Testis (tissue), 3 donors: ENCODE results near the gene LMNTD2. TPM values are rescaled to one million over a fixed set of nuclear protein-coding genes. Genes with fewer than 3 reads are reported as not detected.

ENCODE experiments used
- DNase-seq: peaks from one replicate; pipeline ENCODE4 v3.0.0-alpha.2; 2019
- H3K27ac ChIP-seq, 2 donors: fragments of 200-600 bp; sonication (generic); one replicate each; pipeline ENCODE4 v1.5.1; 2019
- H3K27me3 ChIP-seq: fragments of 200-600 bp; sonication (generic); one replicate; pipeline ENCODE4 v1.5.1; 2019
- H3K36me3 ChIP-seq: fragments of 200-600 bp; sonication (generic); one replicate; pipeline ENCODE4 v1.5.1; 2017; ENCODE audit warnings: low read depth; ENCODE audit errors: missing control alignments
- H3K4me1 ChIP-seq: fragments of 200-600 bp; sonication (generic); one replicate; pipeline ENCODE4 v1.5.1; 2019
- H3K4me3 ChIP-seq, 2 donors: fragments of 200-600 bp; sonication (generic); one replicate each; pipeline ENCODE4 v1.5.1; 2017 to 2019
- H3K9me3 ChIP-seq: fragments of 200-600 bp; sonication (generic); one replicate; pipeline ENCODE4 v1.5.1; 2017
- POLR2A ChIP-seq: fragments of 450-650 bp; IDR thresholded peaks from one replicate; pipeline ENCODE4 v1.6.1; 2017; ENCODE audit warnings: antibody characterized with exemption, mild to moderate bottlenecking, moderate library complexity
- WGBS, 2 donors: methylation state at CpG; one replicate each; pipeline ENCODE4 v1.1.5; 2018; 5-methylcytosine and 5-hydroxymethylcytosine counted together
- intact Hi-C: fragments of 100-400 bp; cut with DNase I; formaldehyde crosslinking; loops from one replicate; pipeline ENCODE4 v1.15.1; 2023; ENCODE audit warnings: low total_unique reads
- polyA plus RNA-seq: library from polyadenylated mRNA; stranded (reverse); fragments of 350-450 nt; fragmentation: Illumina TruSeq; extraction: RNeasy Lipid Tissue Mini Kit (QIAGEN cat#74804); gene quantifications from one replicate; pipeline ENCODE4 v1.2.3, GENCODE V29; 2014; ENCODE audit warnings: low read depth, low replicate concordance; ENCODE audit not compliant: insufficient read depth
- total RNA-seq, 2 donors: library from RNA; depleted of rRNA; stranded (reverse); fragments of >200 nt; gene quantifications; one replicate each; pipeline ENCODE4 v1.2.3, GENCODE V29; 2016
- TF ChIP-seq, protein P1 (sequence below), 3 experiments: fragments of 450-650 bp in 2 of 3; fragments of 200-600 bp in 1 of 3; sonication (generic) in 1 of 3; IDR thresholded peaks; one replicate each; pipeline ENCODE4 v1.5.1; 2016 to 2019; ENCODE audit warnings: antibody characterized with exemption in 3 of 3, mild to moderate bottlenecking in 2 of 3, moderate library complexity in 1 of 3

The LMNTD2 gene
- total and polyA plus RNA-seq, 3 donors from 2014 or later: 26.1 to 59.9 (median 29.2) TPM

DNA sequence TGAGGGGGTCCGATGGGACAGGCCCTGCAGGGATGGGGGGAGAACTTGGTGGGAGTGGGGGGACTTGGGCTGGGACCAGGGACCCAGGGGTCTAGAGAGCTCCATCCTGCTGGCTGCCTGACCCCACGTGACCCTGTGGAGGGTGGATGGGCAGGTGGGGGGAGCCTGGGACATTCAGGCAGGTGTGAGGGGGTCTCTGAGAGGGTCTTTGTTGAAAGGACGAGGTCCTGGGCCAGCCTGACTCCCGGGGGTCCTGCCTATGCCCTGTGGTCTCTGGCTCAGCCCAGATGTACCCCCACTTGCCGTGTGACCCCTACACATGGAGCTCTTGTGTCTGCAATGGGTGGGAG, 15.7 kb downstream of the LMNTD2 start:
- no peaks in the 10 kb centered on the region for H3K36me3 ChIP-seq
- no peaks in the 10 kb centered on the region for H3K9me3 ChIP-seq
- no peaks in the 10 kb centered on the region for H3K4me1 ChIP-seq
- no peak overlapping the region for H3K4me3 ChIP-seq
- H3K27ac ChIP-seq: no peak overlapping the region
- DNase-seq: no peak
- intact Hi-C loops: no loop called here
- H3K27me3 ChIP-seq: no peaks in the 10 kb centered on the region
- 90 to 94% methylated on average over 2 to 5 of the region's 5 CpGs for WGBS, 2 donors
- TF ChIP-seq POLR2A: no peak
- TF ChIP-seq, protein P1, sequence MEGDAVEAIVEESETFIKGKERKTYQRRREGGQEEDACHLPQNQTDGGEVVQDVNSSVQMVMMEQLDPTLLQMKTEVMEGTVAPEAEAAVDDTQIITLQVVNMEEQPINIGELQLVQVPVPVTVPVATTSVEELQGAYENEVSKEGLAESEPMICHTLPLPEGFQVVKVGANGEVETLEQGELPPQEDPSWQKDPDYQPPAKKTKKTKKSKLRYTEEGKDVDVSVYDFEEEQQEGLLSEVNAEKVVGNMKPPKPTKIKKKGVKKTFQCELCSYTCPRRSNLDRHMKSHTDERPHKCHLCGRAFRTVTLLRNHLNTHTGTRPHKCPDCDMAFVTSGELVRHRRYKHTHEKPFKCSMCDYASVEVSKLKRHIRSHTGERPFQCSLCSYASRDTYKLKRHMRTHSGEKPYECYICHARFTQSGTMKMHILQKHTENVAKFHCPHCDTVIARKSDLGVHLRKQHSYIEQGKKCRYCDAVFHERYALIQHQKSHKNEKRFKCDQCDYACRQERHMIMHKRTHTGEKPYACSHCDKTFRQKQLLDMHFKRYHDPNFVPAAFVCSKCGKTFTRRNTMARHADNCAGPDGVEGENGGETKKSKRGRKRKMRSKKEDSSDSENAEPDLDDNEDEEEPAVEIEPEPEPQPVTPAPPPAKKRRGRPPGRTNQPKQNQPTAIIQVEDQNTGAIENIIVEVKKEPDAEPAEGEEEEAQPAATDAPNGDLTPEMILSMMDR (IDR thresholded peaks at IDR 0.05): no peak

DNA sequence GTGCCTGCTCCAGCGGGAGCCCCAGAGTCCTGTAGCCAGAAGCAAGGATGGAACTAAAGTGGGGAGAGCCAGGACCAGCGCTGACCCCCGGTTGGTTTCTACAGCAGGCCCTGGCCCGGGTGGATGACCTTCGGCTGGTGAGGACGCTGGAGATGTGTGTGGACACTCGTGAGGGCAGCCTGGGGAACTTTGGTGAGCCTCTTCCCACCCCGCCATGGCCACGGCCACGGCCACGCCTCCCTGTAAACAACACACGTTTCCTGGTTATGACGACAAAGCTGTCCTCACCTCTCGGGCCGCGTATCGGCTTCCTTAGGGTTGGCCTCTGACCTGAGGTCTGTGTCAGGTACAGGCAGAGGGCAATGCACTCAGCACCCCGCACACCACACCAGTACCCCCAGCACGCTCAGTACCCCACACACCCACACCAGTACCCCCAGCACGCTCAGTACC, 19.1 kb downstream of the LMNTD2 start:
- no peak overlapping the region for H3K4me3 ChIP-seq
- no peaks in the 10 kb centered on the region for H3K36me3 ChIP-seq
- H3K27ac ChIP-seq: no peak overlapping the region
- no peak for DNase-seq
- peaks cover 12% of the 10 kb centered on the region for H3K4me1 ChIP-seq
- H3K27me3 ChIP-seq: no peaks in the 10 kb centered on the region
- TF ChIP-seq, protein P1 (IDR thresholded peaks at IDR 0.05): no peak
- no peak for TF ChIP-seq POLR2A
- H3K9me3 ChIP-seq: no peaks in the 10 kb centered on the region
- intact Hi-C loops: no loop called here
- WGBS, 2 donors: 91 to 96% methylated on average over 14 to 20 of the region's 20 CpGs

DNA sequence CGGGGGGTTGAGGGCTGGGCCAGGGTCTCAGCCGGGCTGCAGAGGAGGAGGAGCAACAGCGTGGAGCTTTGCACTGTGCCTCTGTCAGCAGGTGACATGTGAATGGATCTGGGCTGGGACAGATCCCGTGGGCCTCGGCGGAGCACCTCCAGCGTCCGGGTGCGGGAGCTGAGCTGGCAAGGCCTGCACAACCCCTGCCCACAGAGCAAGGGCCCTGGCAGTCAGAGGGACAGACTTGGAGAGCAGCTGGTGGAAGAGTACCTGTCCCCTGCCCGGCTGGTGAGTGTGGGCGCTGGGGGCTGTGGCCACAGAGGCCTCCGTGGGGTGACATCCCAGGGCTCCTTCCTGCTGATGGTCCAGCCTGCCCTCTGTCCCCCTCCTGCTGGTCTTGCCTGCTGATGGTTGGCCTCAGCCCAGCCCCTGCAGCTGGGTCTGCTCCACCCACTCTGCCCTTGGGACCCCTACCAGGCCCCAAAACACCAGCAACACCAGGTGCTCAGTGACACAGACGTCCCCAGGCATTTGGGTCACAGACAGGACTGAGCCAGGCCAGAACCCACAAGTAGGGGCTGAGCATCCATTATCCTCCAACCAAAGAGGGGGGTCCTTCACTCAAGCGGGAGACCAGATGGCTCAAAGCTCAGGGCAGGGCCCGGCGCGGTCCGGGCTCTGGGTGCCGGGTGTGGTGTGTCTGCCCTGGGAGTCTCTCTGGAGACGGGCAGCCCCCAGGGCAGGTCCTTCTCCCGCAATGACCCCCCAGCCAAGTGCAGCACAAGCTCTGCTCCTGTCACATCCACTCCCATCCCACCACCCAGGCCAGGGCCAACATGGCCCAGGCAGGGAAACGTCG, 19.7 kb downstream of the LMNTD2 start:
- H3K4me1 ChIP-seq: peaks cover 17% of the 10 kb centered on the region
- WGBS, 2 donors: 87 to 100% methylated on average over 2 to 22 of the region's 23 CpGs
- DNase-seq: no peak
- no peak overlapping the region for H3K27ac ChIP-seq
- H3K4me3 ChIP-seq: no peak overlapping the region
- H3K36me3 ChIP-seq: no peaks in the 10 kb centered on the region
- TF ChIP-seq, protein P1 (IDR thresholded peaks at IDR 0.05): no peak
- no peak for TF ChIP-seq POLR2A
- H3K9me3 ChIP-seq: no peaks in the 10 kb centered on the region
- intact Hi-C loops: no loop called here
- no peaks in the 10 kb centered on the region for H3K27me3 ChIP-seq

DNA sequence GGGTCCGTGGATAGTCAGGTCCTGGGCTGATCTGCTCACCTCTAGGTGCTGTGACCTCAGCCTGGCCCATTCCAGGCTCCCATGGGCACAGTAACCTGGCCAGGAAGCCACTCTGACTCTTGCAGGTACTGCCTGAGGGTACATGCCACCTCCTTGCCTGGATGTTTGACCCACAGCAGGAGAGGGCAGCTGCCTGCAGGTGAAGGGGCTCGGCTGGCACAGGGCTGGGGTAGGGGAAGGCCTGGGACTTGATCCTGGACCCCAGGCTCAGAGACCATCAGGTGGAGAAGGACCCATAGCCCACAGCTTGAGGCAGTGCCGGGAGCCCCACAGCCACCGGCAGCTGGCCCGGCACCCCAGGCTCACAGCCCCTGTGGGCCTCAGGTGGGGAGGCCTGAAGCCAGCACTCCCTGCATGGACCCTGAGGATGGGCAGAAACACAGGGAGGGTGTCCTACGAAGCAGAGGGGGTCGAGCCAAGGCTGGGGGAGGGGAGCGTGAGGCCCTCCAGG, 20.5 kb downstream of the LMNTD2 start:
- no peaks in the 10 kb centered on the region for H3K36me3 ChIP-seq
- H3K27me3 ChIP-seq: no peaks in the 10 kb centered on the region
- no peak for DNase-seq
- no peaks in the 10 kb centered on the region for H3K9me3 ChIP-seq
- no peak overlapping the region for H3K27ac ChIP-seq
- no peak overlapping the region for H3K4me3 ChIP-seq
- intact Hi-C loops: no loop called here
- peaks cover 17% of the 10 kb centered on the region for H3K4me1 ChIP-seq
- TF ChIP-seq, protein P1 (IDR thresholded peaks at IDR 0.05): no peak
- no peak for TF ChIP-seq POLR2A
- WGBS, 2 donors: 94 to 96% methylated on average over 4 to 8 of the region's 8 CpGs
